Activated T-cell treated with anti-CD3 and anti-CD28 coated beads, Interleukin-2, amount 50 U/mL, for 4 hours (primary cell): ENCODE results near the gene CDH22. TPM values are rescaled to one million over a fixed set of nuclear protein-coding genes. Genes with fewer than 3 reads are reported as not detected.

ENCODE experiments used
- ATAC-seq, 2 donors: fragments of 200-7000 bp; cut with Tn5 transposase; one replicate each; pipeline ENCODE4 v1.10.0; 2021
- DNase-seq: peaks from one replicate; pipeline ENCODE4 v3.0.0-alpha.2; 2020
- H3K27me3 Mint-ChIP-seq: one replicate; pipeline ENCODE4 v1.8.0; 2021; ENCODE audit warnings: low read depth, mixed read lengths
- H3K36me3 Mint-ChIP-seq: one replicate; pipeline ENCODE4 v1.8.0; 2022; ENCODE audit warnings: mixed read lengths; ENCODE audit not compliant: insufficient read depth
- H3K4me1 Mint-ChIP-seq: one replicate; pipeline ENCODE4 v1.8.0; 2021; ENCODE audit warnings: low read depth, mixed read lengths
- H3K4me3 Mint-ChIP-seq: one replicate; pipeline ENCODE4 v1.8.0; 2021; ENCODE audit warnings: mild to moderate bottlenecking, moderate library complexity, mixed read lengths
- H3K9me3 Mint-ChIP-seq: one replicate; pipeline ENCODE4 v1.8.0; 2021; ENCODE audit warnings: mixed read lengths
- total RNA-seq, 3 donors: library from RNA; stranded (reverse); gene quantifications; one replicate each; pipeline ENCODE4 v1.2.1, GENCODE V29; 2021

CDH22 gene, protein sequence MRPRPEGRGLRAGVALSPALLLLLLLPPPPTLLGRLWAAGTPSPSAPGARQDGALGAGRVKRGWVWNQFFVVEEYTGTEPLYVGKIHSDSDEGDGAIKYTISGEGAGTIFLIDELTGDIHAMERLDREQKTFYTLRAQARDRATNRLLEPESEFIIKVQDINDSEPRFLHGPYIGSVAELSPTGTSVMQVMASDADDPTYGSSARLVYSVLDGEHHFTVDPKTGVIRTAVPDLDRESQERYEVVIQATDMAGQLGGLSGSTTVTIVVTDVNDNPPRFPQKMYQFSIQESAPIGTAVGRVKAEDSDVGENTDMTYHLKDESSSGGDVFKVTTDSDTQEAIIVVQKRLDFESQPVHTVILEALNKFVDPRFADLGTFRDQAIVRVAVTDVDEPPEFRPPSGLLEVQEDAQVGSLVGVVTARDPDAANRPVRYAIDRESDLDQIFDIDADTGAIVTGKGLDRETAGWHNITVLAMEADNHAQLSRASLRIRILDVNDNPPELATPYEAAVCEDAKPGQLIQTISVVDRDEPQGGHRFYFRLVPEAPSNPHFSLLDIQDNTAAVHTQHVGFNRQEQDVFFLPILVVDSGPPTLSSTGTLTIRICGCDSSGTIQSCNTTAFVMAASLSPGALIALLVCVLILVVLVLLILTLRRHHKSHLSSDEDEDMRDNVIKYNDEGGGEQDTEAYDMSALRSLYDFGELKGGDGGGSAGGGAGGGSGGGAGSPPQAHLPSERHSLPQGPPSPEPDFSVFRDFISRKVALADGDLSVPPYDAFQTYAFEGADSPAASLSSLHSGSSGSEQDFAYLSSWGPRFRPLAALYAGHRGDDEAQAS
- not detected for total RNA-seq

DNA sequence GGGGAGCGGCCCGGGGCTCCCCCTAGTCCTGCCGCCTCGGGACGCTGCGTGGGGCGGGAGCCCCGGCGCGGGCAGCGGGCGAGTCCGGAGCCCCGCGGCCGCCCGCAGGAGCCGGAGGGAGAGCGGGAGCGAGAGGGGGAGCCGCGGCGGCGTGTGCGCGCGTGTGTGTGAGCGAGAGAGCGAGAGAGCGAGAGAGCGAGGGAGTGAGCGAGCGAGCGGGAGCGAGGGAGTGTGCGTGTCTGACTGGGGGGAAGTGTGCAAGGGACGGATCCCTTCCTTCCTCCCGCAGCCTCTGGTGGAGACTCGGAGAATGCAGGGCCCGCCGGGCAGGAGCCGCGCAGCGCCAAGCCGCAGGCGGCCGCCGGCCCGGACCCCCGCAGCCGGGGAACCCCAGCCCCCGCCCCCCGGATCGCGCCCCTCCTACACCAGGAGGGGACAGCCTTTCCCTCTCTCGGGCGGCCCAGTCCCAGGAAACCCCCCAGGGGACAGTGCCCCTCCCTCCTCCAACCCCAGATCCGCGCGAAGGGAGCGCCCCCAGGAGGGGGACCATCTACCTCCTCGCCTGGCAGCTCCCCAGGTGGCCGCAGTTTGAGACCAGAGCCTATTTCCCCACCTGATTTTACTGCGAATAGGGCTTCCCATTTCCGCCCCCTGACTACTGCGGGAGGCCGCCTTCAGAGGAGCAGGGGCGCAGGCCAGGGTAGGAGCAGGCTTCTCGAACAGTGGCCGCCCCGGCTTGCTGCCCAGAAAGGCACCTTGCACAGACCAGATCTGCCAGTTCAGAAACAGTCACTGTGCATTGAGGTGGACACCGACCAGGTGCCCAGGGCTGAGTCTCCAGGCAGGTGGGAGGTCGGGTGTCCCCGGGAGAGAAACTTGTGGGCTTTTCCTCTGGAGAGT lies at the start of gene CDH22:
TSS of gene CDH22 (minus strand) at position 241 of the 900 bp plus-strand sequence. CDS start 57,204 bp downstream, outside the sequence.
- peaks cover 11% of the 10 kb centered on the region for H3K4me1 Mint-ChIP-seq
- DNase-seq (peak; percentile 20), ATAC-seq (peak; percentile 69 to 73)
- H3K27me3 Mint-ChIP-seq: peaks cover 62% of the 10 kb centered on the region
- H3K4me3 Mint-ChIP-seq: peak within 1 kb of the TSS; percentile 70
- no peaks in the 10 kb centered on the region for H3K9me3 Mint-ChIP-seq
- no peaks in the 10 kb centered on the region for H3K36me3 Mint-ChIP-seq

DNA sequence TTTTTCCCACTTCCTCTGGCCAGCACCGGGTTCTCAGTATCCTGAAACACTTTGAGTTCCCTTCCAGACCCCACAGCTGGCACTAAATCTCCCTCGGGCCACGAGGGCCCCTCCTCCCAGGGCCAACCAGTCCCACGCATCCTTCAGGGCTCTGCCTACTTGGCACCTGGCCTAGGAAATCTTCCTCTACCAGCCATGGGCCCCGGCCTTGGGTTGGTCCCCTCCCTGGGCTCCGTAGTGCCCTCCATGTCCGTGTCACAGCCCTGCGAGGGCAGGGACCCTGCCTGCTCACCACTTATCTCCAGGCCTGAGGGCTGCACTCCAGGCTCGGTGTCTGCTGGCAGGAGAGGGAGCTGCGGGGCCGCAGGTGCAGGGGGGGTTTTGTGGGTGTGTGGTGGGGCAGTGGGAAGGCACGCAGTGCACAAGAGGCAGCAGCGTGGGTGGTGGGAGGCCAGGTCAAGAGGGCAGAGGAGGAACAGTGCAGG lies 48.8 kb upstream of the CDH22 start:
- no peaks in the 10 kb centered on the region for H3K27me3 Mint-ChIP-seq
- peaks cover 7% of the 10 kb centered on the region for H3K36me3 Mint-ChIP-seq
- no peak overlapping the region for H3K4me3 Mint-ChIP-seq
- peak; percentile 28 to 33 for ATAC-seq
- DNase-seq: no peak
- no peaks in the 10 kb centered on the region for H3K9me3 Mint-ChIP-seq
- peaks cover 57% of the 10 kb centered on the region for H3K4me1 Mint-ChIP-seq

DNA sequence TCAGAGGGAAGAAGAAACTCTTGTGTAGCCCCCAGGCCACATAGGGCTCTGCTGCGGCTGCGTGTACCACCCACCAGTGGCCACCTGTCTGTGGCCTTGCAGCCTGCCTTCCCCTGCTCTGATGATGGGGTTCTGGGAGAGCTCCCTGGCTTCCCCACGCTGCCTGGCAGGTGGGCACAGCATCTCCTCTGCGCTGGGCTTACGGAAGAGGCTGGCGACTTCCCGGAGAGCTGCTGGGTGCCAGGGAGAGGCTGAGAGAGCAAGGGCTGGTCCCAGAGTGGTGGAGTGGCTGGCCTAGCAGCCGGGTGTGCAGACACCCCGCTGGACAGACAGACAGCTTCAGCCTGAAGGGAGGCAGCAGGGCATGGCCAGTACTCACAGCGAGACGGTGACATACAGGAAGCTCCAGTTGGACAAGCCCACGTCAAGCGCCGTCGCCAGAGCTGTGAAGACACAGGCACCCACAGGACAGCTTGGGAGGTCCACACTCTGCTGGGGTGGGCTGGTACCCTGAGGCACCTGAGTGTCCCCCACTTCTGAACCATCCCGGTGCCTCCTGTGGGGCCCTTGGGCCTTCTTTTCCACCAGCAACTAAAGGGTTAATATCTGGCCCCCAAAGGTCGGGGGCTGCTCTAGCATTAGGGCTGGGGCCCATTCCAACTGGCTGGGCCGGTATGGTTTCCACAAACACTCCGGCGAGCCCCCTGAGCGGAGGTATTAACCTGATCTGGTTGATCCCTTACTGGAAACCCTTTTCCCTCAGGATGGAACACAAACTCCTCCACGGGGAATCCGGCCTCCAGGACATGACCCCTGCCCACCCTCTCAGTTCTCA lies 48.1 kb upstream of the CDH22 start:
- no peak for DNase-seq
- H3K9me3 Mint-ChIP-seq: no peaks in the 10 kb centered on the region
- no peak overlapping the region for H3K4me3 Mint-ChIP-seq

DNA sequence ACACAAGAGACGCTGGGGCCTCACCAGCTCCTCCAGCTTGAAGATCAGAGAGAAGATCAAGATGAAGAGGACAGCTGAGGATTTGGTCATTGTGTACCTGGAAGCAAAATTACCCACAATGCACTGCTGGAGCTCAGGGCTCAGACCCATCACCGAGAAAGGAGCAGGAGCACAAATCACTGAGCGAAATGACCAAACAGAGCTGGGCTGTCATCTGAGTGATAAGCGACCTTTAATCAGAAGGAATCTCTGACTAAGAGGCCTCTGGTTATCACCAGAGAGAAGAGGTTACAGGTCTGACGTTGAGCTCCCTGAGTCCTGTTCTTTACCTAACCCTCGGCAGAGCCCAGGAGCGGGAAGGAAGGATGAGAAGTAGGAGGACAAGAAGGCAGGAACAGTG lies 47.5 kb upstream of the CDH22 start:
- no peaks in the 10 kb centered on the region for H3K9me3 Mint-ChIP-seq
- H3K36me3 Mint-ChIP-seq: peaks cover 8% of the 10 kb centered on the region
- no peak overlapping the region for H3K4me3 Mint-ChIP-seq
- no peaks in the 10 kb centered on the region for H3K27me3 Mint-ChIP-seq
- H3K4me1 Mint-ChIP-seq: peaks cover 47% of the 10 kb centered on the region
- ATAC-seq (no peak), DNase-seq (no peak)

More for the DNA sequence above, 48.1 kb upstream of the CDH22 start:
- peaks cover 51% of the 10 kb centered on the region for H3K4me1 Mint-ChIP-seq
- H3K36me3 Mint-ChIP-seq: peaks cover 7% of the 10 kb centered on the region
- ATAC-seq: no peak
- H3K27me3 Mint-ChIP-seq: no peaks in the 10 kb centered on the region

DNA sequence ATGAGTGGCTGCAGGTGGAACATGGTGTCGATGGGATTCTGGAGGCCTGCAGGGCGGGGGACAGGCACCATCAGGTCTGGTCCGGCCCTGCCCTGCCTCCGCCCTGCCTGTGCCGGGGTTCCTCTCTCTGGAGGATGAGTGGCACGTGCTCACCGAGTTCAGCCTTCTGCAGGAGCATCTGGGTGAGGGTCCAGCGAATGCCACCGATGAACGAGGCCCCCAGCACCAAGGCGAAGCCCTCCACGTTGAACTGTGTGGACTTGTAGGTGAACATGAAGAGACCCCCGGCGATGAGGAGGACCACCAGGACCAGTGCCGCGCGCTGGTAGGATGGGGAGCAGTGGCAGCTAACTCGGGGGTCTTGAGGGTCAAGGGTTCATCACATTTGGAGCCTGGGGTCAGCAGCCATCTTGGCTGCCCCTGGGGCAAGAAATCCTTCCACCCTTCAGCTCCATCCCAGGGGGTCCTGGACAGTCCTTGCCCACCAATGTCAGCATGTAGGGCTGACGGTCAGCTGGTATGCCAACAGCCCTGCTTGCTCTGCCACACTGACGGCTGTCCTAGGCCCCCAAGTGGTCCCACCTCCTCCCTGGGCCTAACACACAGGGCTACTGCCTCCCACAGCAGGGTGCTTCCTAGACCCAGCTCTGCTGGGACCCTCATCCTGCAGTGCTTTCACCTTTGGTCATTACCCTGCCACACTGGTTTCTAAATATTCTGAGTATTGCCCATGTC lies 46.8 kb upstream of the CDH22 start:
- Mint-ChIP-seq H3K4me3 (no peak overlapping the region), H3K36me3 (peaks cover 12% of the 10 kb centered on the region), H3K4me1 (peaks cover 49% of the 10 kb centered on the region), H3K9me3 (no peaks in the 10 kb centered on the region), H3K27me3 (no peaks in the 10 kb centered on the region)
- no peak for ATAC-seq
- DNase-seq: no peak

DNA sequence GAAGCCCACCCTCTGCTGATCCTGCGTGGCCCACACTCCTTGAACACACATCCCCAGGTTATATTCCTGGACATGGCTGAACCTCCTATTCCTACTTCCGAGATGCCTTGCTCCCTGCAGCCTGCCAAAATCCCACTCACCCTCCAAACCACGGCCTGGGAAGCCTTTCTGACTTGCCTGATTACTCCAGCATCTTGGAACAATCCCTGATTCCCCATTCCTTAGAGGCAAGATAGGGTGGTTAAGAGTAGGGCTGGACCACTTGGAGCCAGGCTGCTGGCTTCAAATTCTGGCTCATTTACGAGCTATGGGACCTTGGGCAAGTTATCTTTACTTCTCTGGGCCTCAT lies 45.9 kb upstream of the CDH22 start:
- Mint-ChIP-seq H3K4me3 (no peak overlapping the region), H3K36me3 (peaks cover 12% of the 10 kb centered on the region), H3K27me3 (no peaks in the 10 kb centered on the region), H3K4me1 (peaks cover 43% of the 10 kb centered on the region), H3K9me3 (no peaks in the 10 kb centered on the region)
- ATAC-seq (no peak), DNase-seq (no peak)

DNA sequence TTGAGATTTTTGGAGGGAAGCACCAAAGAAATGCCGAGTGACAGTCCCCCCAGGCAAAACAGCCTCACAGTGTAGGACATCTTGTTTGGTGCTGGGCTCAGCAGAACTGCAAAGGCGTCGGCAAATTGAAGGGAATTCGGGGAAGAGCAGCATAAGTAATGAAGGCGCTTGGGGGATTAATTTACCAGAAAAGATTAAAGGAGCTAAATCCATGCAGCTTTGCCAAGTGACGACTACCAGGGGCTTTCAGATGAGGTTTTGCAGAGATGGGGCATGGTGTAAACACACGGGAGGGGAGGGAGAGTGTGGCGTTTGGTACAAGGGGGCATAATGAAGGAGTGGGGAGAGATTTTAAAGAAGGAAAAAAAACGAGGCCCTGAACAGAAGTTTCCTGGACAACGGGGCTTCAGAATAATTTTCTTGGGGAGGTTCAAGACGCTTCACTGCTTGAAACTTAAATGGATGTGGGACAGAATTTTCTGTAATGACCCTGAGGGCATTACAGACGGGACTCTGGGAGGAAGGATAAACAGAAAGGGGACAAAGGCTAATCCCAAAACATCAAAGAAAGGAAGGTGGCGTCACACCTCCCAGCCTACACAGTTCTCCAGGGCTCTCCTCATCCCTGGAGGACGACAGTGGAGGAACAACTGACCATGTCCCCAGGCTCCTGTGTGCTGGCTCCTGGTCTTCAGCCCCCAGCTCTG lies 45.4 kb upstream of the CDH22 start:
- H3K27me3 Mint-ChIP-seq: no peaks in the 10 kb centered on the region
- no peak for ATAC-seq
- no peaks in the 10 kb centered on the region for H3K9me3 Mint-ChIP-seq
- DNase-seq: no peak
- H3K4me1 Mint-ChIP-seq: peaks cover 39% of the 10 kb centered on the region
- peaks cover 12% of the 10 kb centered on the region for H3K36me3 Mint-ChIP-seq
- H3K4me3 Mint-ChIP-seq: no peak overlapping the region

DNA sequence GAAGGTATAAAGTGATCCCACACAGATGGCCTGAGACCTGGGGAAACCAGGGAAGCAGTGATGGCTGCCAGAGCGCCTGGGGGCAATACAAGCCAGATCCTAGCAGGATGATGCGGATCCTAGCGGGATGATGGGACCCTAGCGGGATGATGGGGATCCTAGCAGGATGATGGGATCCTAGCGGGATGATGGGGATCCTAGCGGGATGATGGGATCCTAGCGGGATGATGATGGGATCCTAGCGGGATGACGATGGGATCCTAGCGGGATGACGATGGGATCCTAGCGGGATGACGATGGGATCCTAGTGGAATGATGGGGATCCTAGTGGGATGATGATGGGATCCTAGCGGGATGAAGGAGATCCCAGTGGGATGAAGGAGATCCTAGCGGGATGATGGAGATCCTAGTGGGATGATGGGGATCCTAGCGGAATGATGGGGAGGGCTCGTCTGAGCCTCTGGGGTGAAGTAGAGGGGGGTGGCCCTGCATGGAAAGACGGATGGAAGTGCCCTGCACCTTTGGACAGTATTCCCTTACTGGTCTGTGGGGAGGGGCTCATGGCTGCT lies 44.2 kb upstream of the CDH22 start:
- ATAC-seq: no peak
- no peak for DNase-seq
- H3K9me3 Mint-ChIP-seq: no peaks in the 10 kb centered on the region
- peaks cover 28% of the 10 kb centered on the region for H3K4me1 Mint-ChIP-seq
- no peak overlapping the region for H3K4me3 Mint-ChIP-seq
- no peaks in the 10 kb centered on the region for H3K27me3 Mint-ChIP-seq
- H3K36me3 Mint-ChIP-seq: peaks cover 12% of the 10 kb centered on the region

DNA sequence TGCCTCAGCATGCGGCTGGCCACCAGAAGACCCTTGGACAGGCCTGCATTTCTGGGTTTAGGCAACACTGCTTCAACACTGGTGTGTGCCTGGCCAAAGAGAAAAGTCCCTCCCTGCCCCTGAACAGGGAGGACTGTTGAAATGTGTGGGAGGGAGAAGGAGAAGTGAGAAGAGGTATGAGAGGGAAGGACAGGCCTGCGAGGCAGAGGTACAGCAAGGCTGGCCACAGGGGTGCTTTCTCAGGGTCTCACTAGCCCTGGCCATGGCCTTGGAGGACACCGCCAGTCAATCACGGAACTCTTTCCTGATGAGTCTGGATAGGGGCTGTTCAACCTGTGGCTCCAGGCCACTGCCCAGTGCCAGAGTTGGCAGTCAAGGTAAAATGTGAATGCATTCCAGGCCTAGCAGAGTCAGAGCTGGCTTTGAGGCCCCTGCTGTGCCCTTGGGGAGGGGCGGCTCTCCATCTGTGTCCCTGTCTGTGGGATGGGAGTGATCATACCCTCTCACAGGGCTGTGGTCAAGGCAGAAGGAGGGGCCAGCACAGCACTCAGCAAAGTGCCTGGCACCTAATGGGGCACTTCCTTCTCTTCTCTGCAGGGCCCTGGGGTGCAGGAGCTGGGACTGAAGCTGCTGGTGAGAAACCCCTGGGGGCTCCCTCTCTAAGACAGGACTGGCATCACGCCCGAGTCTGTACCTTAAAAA lies 43.2 kb upstream of the CDH22 start:
- DNase-seq (no peak), ATAC-seq (no peak)
- Mint-ChIP-seq H3K9me3 (no peaks in the 10 kb centered on the region), H3K36me3 (peaks cover 15% of the 10 kb centered on the region), H3K4me1 (peaks cover 24% of the 10 kb centered on the region), H3K27me3 (no peaks in the 10 kb centered on the region), H3K4me3 (no peak overlapping the region)

DNA sequence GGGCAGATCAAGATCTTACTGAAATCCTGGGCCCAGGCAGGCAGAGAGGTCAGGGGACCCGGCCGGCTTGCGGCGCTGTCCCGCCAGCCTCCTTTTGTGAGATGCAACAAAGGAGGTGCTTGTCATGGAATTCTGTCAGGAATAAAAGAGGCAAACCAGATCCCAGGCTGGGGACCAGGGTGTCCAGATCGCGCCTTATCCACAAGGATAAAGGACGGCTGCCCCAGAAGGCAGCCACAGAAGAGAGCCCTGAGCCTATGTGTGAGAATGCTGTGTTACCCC lies 42.6 kb upstream of the CDH22 start:
- Mint-ChIP-seq H3K4me3 (no peak overlapping the region), H3K36me3 (peaks cover 18% of the 10 kb centered on the region), H3K9me3 (no peaks in the 10 kb centered on the region), H3K4me1 (peaks cover 23% of the 10 kb centered on the region), H3K27me3 (no peaks in the 10 kb centered on the region)
- ATAC-seq: no peak
- no peak for DNase-seq

DNA sequence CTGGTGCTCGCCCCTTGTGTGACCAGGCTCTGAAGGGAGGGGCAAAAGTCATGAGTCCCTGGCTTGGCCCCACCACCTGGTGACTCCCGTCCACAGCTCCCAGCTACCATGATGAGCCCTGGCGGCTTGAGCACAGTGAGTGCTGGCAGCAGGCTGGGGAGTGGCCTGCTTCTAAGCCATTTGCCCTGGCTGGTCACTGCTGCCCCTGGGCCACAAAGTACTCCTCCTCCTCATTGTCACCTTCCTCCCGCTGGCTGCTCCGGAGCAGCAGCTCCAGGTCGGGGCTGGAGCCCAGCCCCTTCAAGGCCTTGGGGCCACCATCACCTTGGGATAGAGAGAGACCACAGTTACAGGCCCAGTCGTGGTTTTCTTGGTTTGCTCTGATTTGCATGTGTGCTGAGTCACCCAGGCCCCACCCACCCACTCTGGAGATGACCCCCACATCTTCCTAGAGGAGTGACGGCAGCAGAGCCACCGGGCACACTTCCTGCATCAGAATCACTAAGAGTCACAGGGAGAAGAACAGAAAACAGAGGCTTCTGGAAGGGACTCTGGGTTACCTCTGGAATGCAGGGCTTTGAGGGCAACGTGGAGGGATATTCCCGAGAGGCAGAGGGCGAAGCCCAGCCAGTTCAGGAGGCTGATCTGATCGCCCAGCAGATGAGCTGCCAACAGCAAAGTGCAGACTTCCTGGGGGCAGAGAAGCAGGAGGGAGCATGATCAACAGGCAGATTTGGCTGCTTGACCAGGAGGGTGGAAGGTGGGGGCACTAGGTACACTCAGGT lies 42.1 kb upstream of the CDH22 start:
- no peak overlapping the region for H3K4me3 Mint-ChIP-seq
- ATAC-seq: peak in 1 of 2 donors; percentile 50
- no peak for DNase-seq
- H3K4me1 Mint-ChIP-seq: peaks cover 19% of the 10 kb centered on the region
- no peaks in the 10 kb centered on the region for H3K9me3 Mint-ChIP-seq
- no peaks in the 10 kb centered on the region for H3K27me3 Mint-ChIP-seq
- H3K36me3 Mint-ChIP-seq: peaks cover 17% of the 10 kb centered on the region
